HG03159 (cell line): ENCODE results near the gene ATF7IP.
"Not testable (repeated sequence)": the region's sequence is repeated elsewhere in the genome, so short reads cannot be mapped to it uniquely, and the experiment has no call there.

Source experiments
- ATAC-seq: cut with Tn5 transposase; IDR thresholded peaks from one replicate; pipeline ENCODE4 v1.9.1; 2021; ENCODE audit warnings: mild to moderate bottlenecking, moderate library complexity; ENCODE audit not compliant: unreplicated experiment

ATF7IP gene

DNA sequence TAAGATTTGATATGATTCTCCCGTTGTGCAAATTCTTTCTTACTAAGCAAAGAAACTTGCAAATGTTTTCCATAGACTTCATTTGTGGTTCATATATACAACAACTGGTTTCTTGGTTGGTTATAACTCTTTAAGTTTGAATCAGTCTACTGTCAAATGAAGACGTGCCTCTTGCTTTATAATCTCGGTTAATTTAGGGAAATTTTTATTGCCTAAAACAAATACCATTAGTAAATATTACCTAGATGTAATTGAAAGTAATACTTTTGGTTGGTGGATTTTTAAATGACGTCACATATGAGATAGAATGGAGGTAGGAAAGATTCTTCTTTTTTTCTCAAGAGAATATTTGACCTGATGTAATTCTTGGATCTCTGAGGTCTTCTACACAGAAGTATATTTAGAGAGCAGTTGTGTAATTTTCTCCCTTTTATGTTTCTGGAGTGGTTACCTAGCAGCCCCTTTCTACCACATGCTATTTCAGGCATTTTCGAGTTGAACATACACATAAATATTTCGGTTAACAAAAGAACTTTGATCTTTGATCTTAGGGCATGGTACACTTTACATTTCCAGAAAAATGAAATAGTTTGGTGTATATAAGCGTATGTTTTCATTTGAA, 1.7 kb downstream of the ATF7IP start:
- peak; percentile 42 for ATAC-seq

DNA sequence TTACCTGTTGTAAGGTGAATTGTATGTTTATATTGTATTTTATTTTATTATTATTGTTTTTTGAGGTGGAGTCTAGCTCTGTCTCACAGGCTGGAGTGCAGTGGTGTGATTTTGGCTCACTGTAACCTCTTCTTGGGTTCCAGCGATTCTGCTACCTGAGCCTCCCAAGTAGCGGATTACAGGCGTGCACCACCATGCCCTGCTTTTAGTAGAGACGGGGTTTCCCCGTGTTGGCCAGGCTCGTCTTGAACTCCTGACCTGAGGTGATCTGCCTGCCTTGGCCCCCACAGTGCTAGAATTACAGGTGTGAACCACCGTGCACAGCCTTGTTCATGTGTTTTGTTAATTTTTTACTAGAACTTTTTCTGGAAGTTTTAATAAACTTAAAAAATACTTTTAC, 3.8 kb downstream of the ATF7IP start:
- ATAC-seq, result no peak

DNA sequence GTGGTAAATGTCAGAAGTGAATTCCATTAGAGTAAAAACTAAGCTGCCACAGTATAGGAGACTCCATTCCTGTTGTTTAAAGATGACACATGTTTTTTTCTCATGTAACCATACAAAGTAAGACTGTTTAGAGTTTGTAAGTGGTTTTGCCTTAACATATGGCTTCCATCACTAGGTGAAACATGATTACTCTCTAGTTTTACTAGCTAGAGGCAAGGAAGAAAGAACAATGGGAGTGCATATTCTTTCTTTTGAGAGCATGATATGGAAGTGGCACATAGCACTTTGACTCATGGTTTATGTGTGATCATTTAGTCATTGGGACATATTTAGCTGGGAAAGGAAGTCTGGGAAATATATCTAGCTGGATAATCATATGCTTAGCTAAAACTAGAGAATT, 7.7 kb downstream of the ATF7IP start:
- no peak for ATAC-seq

DNA sequence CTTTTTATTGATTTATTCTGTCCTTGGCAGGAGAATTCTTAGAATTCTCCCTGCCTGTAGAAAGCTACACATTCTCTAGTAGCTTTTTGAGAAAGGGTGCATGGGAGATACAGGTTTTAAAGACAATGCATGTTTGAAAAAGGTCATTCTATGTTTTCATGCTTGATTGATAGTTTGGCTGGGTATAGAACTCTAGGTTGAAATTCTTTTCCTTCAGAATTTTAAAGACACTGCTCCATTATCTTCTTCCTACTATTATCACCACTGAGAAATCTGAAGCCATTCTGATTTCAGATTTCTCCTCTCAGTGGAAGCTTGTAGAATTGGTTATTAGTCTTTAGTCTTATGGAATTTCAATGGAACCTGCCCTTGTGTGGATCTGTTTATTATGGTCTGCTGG, 14.0 kb downstream of the ATF7IP start:
- ATAC-seq, result no peak

DNA sequence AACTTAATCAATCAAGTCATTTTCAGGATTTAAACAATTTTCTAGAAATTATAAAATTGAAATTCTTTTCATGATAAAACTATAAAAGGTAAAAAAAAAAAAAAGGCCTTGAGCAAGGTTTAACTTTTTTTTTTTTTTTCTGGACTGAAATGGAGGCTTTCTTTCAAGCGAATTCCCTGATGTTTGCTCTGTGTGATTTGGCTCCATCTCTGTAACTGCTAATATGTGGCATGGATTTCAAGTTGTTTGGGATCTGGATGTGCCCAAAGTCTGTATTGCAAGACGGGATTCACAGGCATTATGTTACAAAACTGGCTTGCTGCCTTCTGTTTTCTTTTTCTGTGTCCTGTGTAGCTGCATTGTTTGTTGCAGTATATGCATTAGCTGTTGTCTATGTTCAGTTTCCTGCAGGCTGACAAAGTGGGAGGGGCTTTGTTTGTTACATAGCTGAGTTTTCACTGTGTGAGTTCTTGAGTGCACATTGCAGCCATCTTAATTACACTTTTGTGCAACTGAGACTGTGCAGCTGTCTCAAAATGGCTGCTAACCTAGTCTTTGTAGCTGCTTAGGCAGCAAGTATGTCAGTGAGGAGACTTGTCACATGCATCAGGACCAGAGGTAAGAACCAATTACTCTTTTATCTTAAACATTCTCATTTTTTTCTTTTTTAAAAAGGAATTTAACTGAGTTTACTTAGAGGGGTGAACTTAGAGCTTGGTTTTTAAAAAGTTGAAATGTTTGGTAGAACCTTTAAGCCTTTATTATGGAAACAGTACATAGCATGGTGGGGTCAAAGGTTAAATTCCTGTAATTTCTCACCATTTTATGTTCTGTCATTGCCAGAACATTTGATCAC, 19.5 kb downstream of the ATF7IP start:
- ATAC-seq, result peak; percentile 92

DNA sequence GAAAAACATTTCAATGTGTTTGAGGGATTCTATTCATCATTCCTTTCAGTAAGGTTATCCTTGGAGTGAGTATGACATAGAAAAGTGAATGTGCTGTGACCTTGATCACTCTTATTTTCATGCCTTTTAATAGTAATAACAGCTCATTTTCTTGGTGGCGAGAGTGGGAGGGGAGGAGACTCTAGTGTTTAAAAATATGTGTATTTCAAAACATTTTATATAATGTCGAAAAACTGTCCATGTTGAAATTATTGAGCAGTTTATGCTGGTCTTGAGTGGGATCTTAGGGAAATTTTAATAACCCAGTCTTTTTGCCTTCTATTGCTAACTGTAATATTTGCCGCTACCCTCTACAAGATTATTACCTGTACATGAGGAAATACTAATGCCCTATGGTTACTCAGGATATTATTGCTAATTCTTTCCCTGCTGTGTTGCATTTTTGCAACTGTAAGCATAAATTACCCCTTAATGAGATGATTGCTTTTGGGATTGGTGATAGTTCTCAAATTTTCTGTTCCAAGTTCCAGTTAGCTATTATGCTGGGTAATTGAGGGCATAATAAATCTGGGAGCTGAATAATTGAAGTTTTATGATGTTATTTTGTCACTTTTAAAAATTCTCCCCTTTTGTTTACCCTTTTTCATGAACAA, 21.9 kb downstream of the ATF7IP start:
- no peak for ATAC-seq

DNA sequence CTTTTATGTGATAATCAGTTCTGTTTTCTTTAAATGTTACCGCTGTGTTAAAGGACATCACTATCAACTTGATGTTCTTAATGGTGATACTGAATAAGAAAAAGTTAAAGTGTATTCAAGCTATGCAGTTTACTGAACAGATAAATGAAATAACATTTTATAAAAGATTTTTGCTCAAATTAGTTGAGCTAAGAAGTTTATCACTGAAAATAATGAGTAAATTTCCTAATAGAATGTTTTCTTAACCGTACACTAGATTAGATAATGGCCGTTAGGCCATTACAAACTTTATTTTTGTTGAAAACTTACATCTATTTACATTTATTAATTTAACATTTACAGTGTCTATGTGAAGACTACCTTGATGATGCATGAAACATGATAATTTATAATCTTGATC, 25.0 kb downstream of the ATF7IP start:
- no peak for ATAC-seq

DNA sequence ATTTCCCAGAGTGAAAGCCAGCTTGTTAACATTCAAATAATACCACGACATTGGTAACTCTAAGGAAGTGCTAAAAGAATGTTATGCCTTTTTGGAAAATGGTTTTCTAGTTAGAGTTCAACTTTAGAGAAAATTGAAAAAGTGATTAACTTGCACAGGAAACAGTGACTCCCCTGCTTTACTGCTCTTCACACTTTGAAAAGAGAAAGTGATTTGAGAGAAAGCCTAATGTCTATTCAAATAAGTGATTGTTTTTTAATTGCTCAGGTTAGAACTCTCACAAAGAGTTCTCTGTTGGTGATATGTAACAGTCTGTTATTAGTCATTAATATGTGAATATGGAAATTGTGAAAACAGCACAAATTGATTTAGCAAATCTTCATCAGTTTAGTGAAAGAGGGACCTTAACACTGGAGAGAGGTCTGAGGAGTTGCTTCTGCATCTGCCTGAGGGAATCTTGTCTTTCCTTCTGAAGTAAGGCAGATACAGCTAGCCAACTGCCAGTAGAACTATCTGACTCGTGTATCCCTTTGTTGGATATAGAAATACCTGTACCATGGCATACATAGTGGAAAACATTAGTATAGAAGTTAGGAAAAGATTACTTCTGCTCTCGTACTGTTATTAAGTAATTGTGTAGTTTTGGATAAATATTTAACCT, 25.5 kb downstream of the ATF7IP start:
- no peak for ATAC-seq

DNA sequence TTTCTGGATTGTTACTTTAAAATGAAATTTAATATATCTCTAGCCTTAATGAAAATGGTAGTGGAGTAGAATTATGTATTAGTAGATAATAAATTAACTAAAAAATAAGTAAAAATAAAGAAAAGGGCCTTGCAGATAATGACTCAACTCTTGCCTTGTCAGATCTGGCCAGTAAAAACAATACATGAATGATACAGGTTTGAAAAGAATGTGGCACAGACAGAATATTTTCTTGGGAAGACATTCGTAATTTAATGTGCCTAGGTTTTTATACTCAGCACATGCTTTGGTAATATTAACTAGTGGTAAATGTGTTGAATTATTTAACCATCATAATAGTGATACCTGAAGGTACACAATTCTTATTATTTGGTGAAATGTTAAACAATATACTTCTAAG, 28.3 kb downstream of the ATF7IP start:
- no peak for ATAC-seq

DNA sequence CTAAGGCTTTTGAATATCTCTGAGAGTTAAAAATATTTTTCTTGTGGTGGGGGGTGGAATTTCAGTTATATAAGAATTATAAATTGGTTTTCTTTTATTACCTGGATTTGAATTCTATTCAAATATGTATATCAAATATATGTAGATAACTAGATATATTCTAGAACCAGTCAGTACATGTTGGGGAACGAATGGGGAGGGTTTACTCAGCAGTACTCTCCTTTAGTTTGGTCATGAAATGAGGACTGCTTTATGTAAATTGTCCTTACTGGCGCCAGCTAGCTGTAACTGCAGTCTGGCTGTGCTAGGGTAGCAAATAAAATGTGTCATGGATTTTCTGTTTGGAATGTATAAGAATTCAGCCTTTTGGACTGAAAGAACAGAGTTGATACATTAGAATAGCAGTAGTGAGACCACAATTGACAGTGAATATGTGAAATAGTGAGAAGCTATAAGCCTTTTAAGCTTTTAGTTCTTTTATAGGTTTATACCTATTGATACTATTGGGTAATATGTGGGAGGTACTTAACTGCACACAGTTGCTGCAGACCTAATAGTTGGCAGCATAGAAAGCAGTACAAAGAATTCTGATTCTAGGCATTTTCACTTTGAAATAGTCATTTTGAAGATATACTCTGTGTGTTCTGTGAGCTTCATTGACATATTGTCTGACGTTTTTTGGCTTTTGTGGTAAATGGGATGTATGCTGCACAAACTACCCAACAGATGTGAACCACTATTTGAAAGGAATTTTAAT, 29.0 kb downstream of the ATF7IP start:
- peak; percentile 58 for ATAC-seq

DNA sequence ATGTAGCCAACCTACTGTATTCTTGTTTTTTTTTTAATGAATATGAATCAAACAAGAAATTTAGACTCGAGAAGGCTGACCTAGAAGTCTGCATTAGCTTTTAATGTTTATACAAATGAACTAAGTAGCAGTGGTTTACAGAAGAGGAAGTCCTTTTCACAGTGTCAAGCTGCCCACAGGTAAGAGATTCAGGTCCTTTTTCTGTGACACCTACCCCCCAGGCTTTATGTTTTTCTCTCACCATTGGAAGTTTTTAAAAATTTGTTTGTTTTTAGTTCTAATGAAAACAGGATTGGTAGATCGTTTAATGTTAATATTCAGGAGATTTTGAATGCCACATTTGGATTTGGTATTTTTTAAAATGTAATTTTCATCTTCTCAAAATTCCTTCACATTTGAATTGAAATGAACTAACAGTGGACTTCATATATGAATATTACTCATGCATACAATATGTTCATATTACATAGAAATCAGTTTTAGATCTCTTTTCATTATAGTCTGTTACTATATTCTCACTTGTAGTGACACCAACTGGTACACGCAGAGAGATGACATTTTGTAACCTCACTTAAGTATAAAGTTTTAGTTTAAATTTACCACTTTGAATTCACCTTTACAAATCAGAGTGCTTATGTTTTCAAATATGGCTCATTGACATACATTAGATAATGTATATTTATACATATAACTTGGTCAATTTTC, 29.7 kb downstream of the ATF7IP start:
- peak; percentile 45 for ATAC-seq

DNA sequence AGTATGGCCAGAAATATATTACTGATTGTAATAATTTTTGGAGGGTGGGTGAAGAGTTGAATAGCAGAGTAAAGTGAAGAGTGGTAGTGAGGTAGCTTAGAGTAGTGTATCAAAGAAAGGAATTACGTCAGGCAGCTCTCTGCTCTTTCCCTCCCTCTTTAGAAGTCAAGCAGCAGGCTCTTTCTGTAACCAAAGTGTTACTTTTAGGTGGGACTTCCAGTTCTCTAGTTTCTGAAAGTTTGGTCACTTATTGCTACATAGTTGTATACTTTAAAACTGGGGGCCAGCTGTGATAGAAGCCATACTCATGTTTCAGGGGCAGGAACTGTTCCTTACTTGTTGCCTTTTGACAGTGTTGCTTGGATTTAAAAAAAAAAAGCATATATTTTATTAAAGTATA, 30.6 kb downstream of the ATF7IP start:
- ATAC-seq, result peak; percentile 55

DNA sequence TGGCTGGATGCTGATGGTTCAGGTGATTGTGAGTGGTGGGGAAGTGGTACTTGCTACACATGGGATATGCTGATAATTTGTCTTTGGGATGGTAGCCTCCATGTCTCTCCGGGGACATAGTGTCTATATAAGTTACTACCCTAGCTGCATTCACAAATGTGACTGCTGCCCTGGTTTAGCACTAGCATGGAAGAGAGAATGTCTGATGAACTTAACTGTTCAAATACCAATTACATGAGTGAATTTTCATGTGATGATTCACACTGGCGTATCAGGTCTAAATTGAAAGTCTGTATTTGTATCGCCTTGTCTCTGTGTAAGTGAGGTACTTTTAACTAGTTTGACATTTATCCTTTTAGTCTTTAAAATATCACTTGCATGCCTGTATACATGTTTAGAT, 34.4 kb downstream of the ATF7IP start:
- no peak for ATAC-seq

DNA sequence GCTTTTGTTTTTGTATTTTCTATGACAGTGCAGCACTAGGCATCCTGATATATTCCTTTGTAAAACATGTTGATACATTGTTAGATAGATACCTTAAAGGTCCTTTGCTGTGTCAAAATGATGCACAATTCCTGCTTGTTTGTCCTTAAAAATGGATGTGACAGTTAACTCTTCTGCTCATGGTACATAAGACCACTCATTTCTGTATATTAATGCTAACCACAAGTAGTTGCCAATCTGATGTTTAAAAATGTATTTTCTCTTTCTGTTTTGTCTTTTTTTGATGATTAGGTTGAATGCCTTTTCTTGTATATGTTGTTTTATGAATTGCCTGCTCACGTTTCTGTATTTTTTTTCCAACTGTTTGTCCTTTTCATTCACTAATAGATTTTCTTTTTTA, 35.1 kb downstream of the ATF7IP start:
- no peak for ATAC-seq

DNA sequence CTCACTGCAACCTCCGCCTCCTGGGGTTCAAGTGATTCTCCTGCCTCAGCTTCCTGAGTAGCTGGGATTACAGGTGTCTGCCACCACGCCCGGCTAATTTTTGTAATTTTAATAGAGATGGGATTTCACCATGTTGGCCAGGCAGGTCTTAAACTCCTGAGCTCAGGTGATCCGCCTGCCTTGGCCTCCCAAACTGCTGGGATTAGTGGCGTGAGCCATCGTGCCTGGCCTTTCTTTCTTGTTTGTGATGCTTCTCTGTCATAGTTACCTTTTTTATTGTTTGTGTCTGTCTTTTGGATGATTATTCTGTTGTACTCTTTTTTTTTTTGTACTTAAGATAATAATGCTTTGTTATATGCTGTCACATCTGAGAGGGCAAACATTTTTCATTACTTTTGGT, 35.8 kb downstream of the ATF7IP start:
- ATAC-seq, result not testable (repeated sequence)

DNA sequence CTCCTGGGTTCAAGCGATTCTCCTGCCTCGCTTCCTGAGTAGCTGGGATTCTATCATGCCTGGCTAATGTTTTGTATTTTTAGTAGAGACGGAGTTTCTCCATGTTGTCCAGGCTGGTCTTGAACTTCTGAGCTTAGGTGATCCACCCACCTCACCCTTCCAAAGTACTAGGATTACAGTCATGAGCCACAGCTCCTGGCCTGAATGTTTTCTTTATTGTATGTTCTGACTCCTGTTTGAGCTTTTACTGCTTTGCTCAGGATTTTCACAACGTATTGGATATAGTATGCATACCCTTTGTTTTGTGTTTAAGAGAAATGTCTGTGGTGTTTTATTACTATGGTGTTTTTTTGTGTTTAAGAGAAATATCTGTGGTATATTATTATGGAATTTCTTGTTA, 37.2 kb downstream of the ATF7IP start:
- ATAC-seq, result no peak

DNA sequence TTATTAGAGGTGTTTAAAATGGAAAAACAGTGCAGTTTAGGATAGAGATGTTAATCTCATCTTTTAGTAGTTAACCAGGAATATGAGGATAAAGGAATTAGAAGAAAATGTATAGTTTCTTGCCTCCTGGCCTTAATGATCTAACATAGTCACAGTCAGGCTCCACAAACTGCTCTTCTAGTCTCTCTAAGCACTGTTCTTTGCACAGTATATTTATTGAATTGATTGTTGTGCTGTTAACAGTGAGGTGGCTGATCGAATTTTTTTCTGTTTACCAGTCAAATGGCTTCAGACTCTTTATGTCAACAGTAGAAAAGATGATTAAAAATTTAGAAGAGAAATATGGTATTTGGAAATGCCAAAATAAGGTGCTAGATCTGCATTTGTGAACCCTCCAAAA, 37.8 kb downstream of the ATF7IP start:
- no peak for ATAC-seq

DNA sequence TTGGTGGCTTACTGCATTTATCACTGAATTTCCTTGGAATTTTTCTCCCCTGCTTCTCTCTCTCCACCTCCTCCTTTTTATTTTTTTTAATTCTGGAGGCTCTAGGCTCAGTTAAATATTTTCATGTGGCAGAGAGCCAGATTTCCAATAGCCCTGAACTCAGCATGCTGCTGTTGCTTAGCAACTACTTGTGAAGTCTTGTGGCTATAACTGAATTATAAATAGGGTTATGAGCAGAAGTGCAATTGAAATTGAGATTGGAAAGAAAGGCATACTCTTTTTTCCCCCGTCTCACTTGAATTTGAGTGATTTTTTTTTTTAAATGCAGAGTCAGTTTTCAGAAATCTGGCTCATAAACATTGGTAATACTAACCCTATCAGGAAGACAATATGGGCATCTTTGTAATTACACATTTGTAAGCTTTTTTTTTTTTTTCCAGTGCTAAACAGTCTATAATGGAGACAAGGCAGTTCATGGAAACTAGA, 38.3 kb downstream of the ATF7IP start:
- no peak for ATAC-seq

DNA sequence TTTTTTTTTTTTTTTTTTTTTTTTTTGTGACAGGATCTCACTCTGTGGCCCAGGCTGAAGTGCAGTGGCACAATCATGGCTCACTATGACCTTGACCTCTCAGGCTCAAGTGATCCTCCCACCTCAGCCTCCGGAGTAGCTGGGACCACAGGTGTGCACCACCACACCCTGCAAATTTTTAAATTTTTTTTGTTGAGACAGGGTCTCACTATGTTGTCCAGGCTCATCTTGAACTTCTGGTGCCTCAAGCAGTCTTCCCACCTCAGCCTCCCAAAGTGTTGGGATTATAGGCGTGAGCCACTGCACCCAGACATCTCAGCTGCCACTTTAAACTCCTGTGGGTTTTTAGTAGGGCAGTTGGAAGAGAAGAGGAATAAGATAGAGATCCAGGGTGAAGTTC, 39.9 kb downstream of the ATF7IP start:
- ATAC-seq, result not testable (repeated sequence)

DNA sequence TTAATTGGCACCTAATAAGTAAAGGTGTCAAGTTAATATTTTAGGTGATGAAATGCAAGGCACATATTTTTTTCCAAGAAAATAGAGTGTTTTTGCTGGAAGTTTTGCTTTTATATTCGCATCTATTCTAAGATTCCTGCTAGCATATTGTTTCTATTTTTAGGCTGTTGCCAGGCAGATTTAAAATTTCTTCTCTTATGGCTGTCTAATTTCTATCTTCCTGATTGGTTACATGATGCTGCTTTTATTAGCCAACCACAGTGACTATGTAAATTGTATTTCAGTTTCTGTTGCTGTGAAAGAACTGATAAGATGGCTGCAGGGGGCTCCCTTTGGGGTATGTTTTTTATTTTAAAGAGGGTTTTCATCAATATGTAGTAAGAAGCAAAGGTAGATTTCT, 42.7 kb downstream of the ATF7IP start:
- ATAC-seq, result no peak
